ENCODE results near the gene TAF11L6.
"Not testable (repeated sequence)": the region's sequence is repeated elsewhere in the genome, so short reads cannot be mapped to it uniquely, and the experiment has no call there.

TAF11L6 gene

GRCh38 chr5:17528369-17528768, at the start of gene TAF11L6:
TAF11L6 (plus strand) TSS chr5:17528669.
- not testable (repeated sequence) for FAIRE-seq

GRCh38 chr5:17481378-17481777, 47.1 kb upstream of the TAF11L6 start:
- no peak for FAIRE-seq

- no peak for FAIRE-seq
Observed at GRCh38 chr5:17482790-17483189, 45.7 kb upstream of the TAF11L6 start.

- not testable (repeated sequence) for FAIRE-seq
Observed at GRCh38 chr5:17486464-17487173, 41.9 kb upstream of the TAF11L6 start.

GRCh38 chr5:17487174-17487512, 41.3 kb upstream of the TAF11L6 start:
- FAIRE-seq, result no peak

- not testable (repeated sequence) for FAIRE-seq
Observed at GRCh38 chr5:17491257-17491656, 37.2 kb upstream of the TAF11L6 start.

- FAIRE-seq, result no peak
Observed at GRCh38 chr5:17492770-17493169, 35.7 kb upstream of the TAF11L6 start.

GRCh38 chr5:17497446-17497845, 31.0 kb upstream of the TAF11L6 start:
- no peak for FAIRE-seq

GRCh38 chr5:17497931-17498330, 30.5 kb upstream of the TAF11L6 start, which contains the start of gene TAF11L2:
TAF11L2 (plus strand) TSS chr5:17498231.
- not testable (repeated sequence) for FAIRE-seq

GRCh38 chr5:17511775-17512325, 16.6 kb upstream of the TAF11L6 start:
- no peak for FAIRE-seq

- FAIRE-seq, result not testable (repeated sequence)
Observed at GRCh38 chr5:17517526-17517925, 10.9 kb upstream of the TAF11L6 start.

GRCh38 chr5:17518067-17518466, 10.4 kb upstream of the TAF11L6 start, which contains the start of gene TAF11L3:
TAF11L3 (plus strand) TSS chr5:17518367.
- FAIRE-seq, result not testable (repeated sequence)

- not testable (repeated sequence) for FAIRE-seq
Observed at GRCh38 chr5:17519508-17519907, 9.0 kb upstream of the TAF11L6 start.

GRCh38 chr5:17521501-17521900, 7.0 kb upstream of the TAF11L6 start, which contains the start of gene TAF11L4:
TAF11L4 (plus strand) TSS chr5:17521801.
- FAIRE-seq, result not testable (repeated sequence)

GRCh38 chr5:17524935-17525334, 3.5 kb upstream of the TAF11L6 start, which contains the start of gene TAF11L5:
TAF11L5 (plus strand) TSS chr5:17525235.
- not testable (repeated sequence) for FAIRE-seq

- FAIRE-seq, result not testable (repeated sequence)
Observed at GRCh38 chr5:17526504-17526903, 2.0 kb upstream of the TAF11L6 start.

All from TTC549 (cell line).